ENCODE measurements around the gene GRP.

GRP gene

DNA sequence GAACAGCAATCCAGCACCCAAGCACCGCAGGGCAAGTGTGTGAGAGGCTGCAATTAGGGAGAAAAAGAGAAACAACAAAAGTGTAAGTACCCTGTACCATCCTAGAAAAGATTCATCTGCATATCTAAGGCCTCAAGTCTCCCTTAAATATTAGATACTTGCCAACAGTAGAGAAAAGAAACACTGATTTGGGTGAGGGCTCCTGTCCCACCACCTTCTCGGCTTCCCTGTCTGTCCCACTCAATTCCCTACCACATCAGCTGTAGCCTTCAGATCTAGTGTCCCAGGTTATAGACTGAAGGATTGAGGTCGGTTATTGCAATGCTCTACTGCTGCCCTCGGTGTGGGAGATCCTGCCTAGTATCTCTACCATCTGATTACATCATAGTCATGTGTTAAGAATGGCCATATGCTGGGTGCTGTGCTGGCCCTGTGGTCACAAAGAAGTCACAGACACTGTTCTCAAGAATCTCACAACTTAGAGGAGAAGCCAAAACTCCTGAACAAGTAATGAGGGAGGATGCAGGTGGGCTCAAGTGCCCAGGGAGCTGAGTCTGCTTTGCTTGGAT, 50.8 kb downstream of the GRP start:
- H3K4me3 ChIP-seq (ENCODE audit: insufficient read depth, low read length, poor library complexity, severe bottlenecking): no peak overlapping the region
- H3K9ac ChIP-seq (ENCODE audit: low read length): no peak overlapping the region
- no peak overlapping the region for H3K4me2 ChIP-seq (ENCODE audit: low read depth, low read length, poor library complexity, severe bottlenecking)
- H3K36me3 ChIP-seq (ENCODE audit: low read length): no peaks in the 10 kb centered on the region
- H4K20me1 ChIP-seq (ENCODE audit: low read depth, low read length): no peaks in the 10 kb centered on the region
- no peak overlapping the region for H3K27ac ChIP-seq (ENCODE audit: low read depth, low read length)
- H3K9me2 ChIP-seq (replicated peaks; ENCODE audit: insufficient read depth, low read length): no peaks in the 10 kb centered on the region
- no peaks in the 10 kb centered on the region for H3F3A ChIP-seq (ENCODE audit: insufficient read depth)
- H3K9me3 ChIP-seq (ENCODE audit: insufficient read depth, low read length): no peaks in the 10 kb centered on the region
- H3K79me2 ChIP-seq (ENCODE audit: insufficient read depth, low read length): no peaks in the 10 kb centered on the region
- TF ChIP-seq, protein P1, sequence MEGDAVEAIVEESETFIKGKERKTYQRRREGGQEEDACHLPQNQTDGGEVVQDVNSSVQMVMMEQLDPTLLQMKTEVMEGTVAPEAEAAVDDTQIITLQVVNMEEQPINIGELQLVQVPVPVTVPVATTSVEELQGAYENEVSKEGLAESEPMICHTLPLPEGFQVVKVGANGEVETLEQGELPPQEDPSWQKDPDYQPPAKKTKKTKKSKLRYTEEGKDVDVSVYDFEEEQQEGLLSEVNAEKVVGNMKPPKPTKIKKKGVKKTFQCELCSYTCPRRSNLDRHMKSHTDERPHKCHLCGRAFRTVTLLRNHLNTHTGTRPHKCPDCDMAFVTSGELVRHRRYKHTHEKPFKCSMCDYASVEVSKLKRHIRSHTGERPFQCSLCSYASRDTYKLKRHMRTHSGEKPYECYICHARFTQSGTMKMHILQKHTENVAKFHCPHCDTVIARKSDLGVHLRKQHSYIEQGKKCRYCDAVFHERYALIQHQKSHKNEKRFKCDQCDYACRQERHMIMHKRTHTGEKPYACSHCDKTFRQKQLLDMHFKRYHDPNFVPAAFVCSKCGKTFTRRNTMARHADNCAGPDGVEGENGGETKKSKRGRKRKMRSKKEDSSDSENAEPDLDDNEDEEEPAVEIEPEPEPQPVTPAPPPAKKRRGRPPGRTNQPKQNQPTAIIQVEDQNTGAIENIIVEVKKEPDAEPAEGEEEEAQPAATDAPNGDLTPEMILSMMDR (IDR thresholded peaks at IDR 0.05; ENCODE audit: insufficient read depth, low read length, poor library complexity, severe bottlenecking): no peak
- TF ChIP-seq EZH2phosphoT487 (conservative IDR thresholded peaks at IDR 0.05; ENCODE audit: low read length): no peak
- H3K27me3 ChIP-seq (ENCODE audit: low read length): 0 out of 2 replicates have a peak, but pooled peaks cover 3% of the 10 kb centered on the region
- H2AFZ ChIP-seq (ENCODE audit: low read depth, low read length, severe bottlenecking): no peak overlapping the region

DNA sequence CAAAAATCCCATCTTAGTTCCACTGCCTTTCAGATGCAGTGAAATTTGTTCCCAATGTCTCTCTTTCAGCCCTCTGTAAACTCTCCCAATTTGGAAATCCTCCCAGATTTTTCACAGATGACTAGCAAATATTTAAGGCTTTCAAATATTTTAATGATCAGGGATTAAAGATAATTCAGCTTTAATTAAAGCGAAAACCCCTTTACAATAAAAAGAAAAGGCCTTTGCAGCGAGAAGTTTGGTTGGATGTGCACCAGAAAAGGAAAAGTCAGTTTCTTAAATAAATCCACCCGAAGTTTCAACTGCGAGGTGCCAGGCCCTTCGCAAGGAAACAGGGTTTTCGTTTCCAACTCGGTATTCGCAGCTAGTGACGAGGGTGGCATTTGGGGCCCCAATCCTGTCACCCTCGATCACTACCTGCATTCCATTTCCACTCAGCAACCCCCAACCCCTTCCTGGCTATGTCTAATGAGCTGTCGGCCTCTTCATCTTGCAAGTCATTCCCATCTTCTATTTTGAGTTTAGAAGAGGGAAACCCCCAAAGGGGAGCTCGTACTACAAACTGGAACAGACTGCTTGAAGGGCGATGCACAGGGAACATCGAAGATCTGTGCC, 51.8 kb downstream of the GRP start:
- H3K79me2 ChIP-seq (ENCODE audit: insufficient read depth, low read length): no peaks in the 10 kb centered on the region
- H3K27me3 ChIP-seq (ENCODE audit: low read length): 0 out of 2 replicates have a peak, but pooled peaks cover 3% of the 10 kb centered on the region
- H4K20me1 ChIP-seq (ENCODE audit: low read depth, low read length): no peaks in the 10 kb centered on the region
- H3F3A ChIP-seq (ENCODE audit: insufficient read depth): no peaks in the 10 kb centered on the region
- H2AFZ ChIP-seq (ENCODE audit: low read depth, low read length, severe bottlenecking): no peak overlapping the region
- H3K4me3 ChIP-seq (ENCODE audit: insufficient read depth, low read length, poor library complexity, severe bottlenecking): no peak overlapping the region
- no peaks in the 10 kb centered on the region for H3K9me3 ChIP-seq (ENCODE audit: insufficient read depth, low read length)
- H3K4me2 ChIP-seq (ENCODE audit: low read depth, low read length, poor library complexity, severe bottlenecking): no peak overlapping the region
- no peak overlapping the region for H3K27ac ChIP-seq (ENCODE audit: low read depth, low read length)
- TF ChIP-seq, protein P1 (IDR thresholded peaks at IDR 0.05; ENCODE audit: insufficient read depth, low read length, poor library complexity, severe bottlenecking): no peak
- TF ChIP-seq EZH2phosphoT487 (conservative IDR thresholded peaks at IDR 0.05; ENCODE audit: low read length): no peak
- no peaks in the 10 kb centered on the region for H3K36me3 ChIP-seq (ENCODE audit: low read length)
- H3K9me2 ChIP-seq (replicated peaks; ENCODE audit: insufficient read depth, low read length): no peaks in the 10 kb centered on the region
- H3K9ac ChIP-seq (ENCODE audit: low read length): no peak overlapping the region

DNA sequence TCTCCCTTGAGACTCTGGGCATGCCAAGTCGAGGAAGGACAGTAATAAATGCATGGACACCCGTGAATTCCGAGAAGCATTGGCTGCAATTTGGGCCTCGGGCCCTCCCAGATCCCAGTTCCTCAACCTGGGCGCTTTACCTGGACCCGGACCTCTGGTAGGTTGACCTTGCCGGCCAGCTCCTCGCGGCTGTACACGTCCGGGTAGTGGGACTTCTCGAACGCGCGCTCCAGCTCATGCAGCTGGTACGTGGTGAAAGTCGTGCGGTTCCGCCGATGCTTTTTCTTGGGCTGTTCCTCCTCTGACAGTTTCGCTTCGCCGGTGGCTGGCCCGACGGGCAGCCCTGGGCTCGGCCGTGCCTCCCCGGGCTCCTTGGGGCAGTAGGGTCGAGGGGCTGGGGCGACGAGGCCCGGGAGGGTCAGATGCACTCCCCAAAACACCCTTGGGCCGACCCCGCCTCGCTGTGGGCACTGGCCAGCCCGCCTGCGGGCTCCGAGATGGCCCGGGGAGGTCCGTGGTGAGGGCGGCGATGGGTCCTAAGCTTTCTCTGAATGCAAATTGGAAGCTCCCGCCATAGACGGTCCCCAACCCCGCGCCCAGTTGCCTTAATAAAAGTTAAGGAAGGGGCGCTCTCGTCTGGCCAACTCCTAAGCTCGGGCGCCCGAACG, 52.4 kb downstream of the GRP start:
- H3K79me2 ChIP-seq (ENCODE audit: insufficient read depth, low read length): no peaks in the 10 kb centered on the region
- H3K9me3 ChIP-seq (ENCODE audit: insufficient read depth, low read length): no peaks in the 10 kb centered on the region
- no peak overlapping the region for H3K27ac ChIP-seq (ENCODE audit: low read depth, low read length)
- H4K20me1 ChIP-seq (ENCODE audit: low read depth, low read length): no peaks in the 10 kb centered on the region
- no peak overlapping the region for H2AFZ ChIP-seq (ENCODE audit: low read depth, low read length, severe bottlenecking)
- H3K36me3 ChIP-seq (ENCODE audit: low read length): no peaks in the 10 kb centered on the region
- H3K4me3 ChIP-seq (ENCODE audit: insufficient read depth, low read length, poor library complexity, severe bottlenecking): no peak overlapping the region
- no peak overlapping the region for H3K4me2 ChIP-seq (ENCODE audit: low read depth, low read length, poor library complexity, severe bottlenecking)
- H3K27me3 ChIP-seq (ENCODE audit: low read length): 0 out of 2 replicates have a peak, but pooled peaks cover 3% of the 10 kb centered on the region
- H3K9me2 ChIP-seq (replicated peaks; ENCODE audit: insufficient read depth, low read length): no peaks in the 10 kb centered on the region
- no peak for TF ChIP-seq EZH2phosphoT487 (conservative IDR thresholded peaks at IDR 0.05; ENCODE audit: low read length)
- TF ChIP-seq, protein P1 (IDR thresholded peaks at IDR 0.05; ENCODE audit: insufficient read depth, low read length, poor library complexity, severe bottlenecking): no peak
- no peak overlapping the region for H3K9ac ChIP-seq (ENCODE audit: low read length)
- no peaks in the 10 kb centered on the region for H3F3A ChIP-seq (ENCODE audit: insufficient read depth)
